ENCODE results near the gene CHCHD10. TPM values are rescaled to one million over a fixed set of nuclear protein-coding genes. Genes with fewer than 3 reads are reported as not detected.
A peak's percentile ranks its signal among the peaks of the same experiment; 100 is the strongest.

The CHCHD10 gene
- total and polyA plus RNA-seq, 11 donors = 374 to 2,069 (median 944) TPM

GRCh38 chr22:23769321-23769965 lies 1.7 kb upstream of the CHCHD10 start:
- intact Hi-C loops (cut with DNase I) = loop anchor here in 9 of 10 donors (1.0 to 10.0 kb wide), 8 partner anchors 21 to 225 kb away; no protein-coding TSS in a partner anchor
- DNase-seq (no peak), ATAC-seq (no peak)
- Histone ChIP-seq H3K4me1 (peaks cover 0 to 70% (median 47%) of the 10 kb centered on the region in 12 donors), H3K4me3 (no peak overlapping the region), H3K27ac (peak overlapping the region in 4 of 12 donors; percentile 90 to 95 (median 95)), H3K27me3 (peaks cover 0 to 3% (median 0%) of the 10 kb centered on the region in 9 donors), H3K36me3 (peaks cover 0 to 16% (median 0%) of the 10 kb centered on the region in 9 donors), H3K9me3 (no peaks in the 10 kb centered on the region)
- WGBS, 4 donors = 84 to 88% (median 85%) methylated on average over 6 of the region's 6 CpGs
- TF ChIP-seq, protein P1, sequence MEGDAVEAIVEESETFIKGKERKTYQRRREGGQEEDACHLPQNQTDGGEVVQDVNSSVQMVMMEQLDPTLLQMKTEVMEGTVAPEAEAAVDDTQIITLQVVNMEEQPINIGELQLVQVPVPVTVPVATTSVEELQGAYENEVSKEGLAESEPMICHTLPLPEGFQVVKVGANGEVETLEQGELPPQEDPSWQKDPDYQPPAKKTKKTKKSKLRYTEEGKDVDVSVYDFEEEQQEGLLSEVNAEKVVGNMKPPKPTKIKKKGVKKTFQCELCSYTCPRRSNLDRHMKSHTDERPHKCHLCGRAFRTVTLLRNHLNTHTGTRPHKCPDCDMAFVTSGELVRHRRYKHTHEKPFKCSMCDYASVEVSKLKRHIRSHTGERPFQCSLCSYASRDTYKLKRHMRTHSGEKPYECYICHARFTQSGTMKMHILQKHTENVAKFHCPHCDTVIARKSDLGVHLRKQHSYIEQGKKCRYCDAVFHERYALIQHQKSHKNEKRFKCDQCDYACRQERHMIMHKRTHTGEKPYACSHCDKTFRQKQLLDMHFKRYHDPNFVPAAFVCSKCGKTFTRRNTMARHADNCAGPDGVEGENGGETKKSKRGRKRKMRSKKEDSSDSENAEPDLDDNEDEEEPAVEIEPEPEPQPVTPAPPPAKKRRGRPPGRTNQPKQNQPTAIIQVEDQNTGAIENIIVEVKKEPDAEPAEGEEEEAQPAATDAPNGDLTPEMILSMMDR (IDR thresholded peaks at IDR 0.05) = no peak
- TF ChIP-seq POLR2A (IDR thresholded peaks at IDR 0.05) = no peak

- 7 to 20% (median 8%) methylated on average over 1 to 27 of the region's 27 CpGs for WGBS, 4 donors
- peak in 2 of 4 donors; percentile 2 to 12 for ATAC-seq
- DNase-seq = no peak
- intact Hi-C loops (cut with DNase I) = loop anchor here in 9 of 10 donors (5.0 to 10.0 kb wide), 4 partner anchors 80 to 222 kb away; no protein-coding TSS in a partner anchor
- Histone ChIP-seq H3K4me3 (peak overlapping the region; percentile 30 to 91 (median 66)), H3K27ac (peak overlapping the region; percentile 82 to 97 (median 90)), H3K4me1 (peaks cover 0 to 70% (median 45%) of the 10 kb centered on the region in 12 donors), H3K27me3 (no peaks in the 10 kb centered on the region), H3K36me3 (peaks cover 0 to 16% (median 0%) of the 10 kb centered on the region in 9 donors), H3K9me3 (no peaks in the 10 kb centered on the region)
- TF ChIP-seq, protein P1 (IDR thresholded peaks at IDR 0.05) = no peak
- no peak for TF ChIP-seq POLR2A (IDR thresholded peaks at IDR 0.05)
Observed at GRCh38 chr22:23767303-23767672, 484 bp downstream of the CHCHD10 start.

DNA sequence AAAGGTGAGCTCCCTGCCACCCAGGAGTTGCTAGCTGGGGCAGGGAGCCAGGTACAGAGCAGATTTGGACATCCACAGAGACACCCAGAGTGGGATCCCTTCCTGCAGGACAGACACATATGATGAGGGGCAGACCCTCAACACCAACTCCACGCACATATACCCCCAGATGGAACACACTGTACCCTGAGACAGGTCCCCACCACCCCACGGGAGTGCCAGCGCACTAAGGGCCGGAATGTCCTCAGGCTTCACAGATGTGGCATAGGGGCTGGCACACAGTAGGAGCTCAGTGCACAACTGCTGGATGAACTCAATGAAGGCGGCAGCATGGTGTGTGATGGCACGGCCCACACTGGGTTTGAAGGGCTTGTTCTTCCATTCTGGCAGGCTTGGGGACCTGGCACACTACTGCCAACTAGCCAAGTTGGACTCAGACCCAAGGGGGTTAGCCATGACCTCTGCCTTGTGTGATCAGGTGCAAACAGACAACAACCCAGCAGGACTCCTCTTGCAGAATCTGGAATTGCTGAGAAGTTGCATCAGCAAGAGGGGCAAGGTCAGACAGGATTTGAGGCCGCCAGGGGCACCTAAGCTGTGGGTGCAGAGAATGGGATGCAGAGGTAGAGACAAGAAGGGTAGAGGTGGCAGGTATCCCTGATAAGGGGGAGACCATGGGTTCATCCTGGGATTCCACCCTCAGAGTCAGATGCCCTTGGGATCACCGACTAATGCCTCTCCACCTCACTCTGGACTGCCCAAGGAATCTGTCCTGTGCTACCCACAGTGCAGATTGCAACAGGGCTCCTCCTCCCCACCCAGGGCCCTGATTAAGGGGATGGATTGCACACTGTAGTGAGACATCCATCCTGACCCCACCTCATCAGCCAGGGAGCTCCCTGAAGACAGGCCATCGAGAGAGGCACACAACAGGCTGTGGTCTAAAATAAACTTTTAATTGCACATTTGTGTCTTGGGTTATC lies 2.6 kb downstream of the CHCHD10 start:
- ATAC-seq (no peak), DNase-seq (no peak)
- H3K4me3 ChIP-seq = peak overlapping the region in 10 of 12 donors; percentile 45 to 91 (median 68)
- H3K36me3 ChIP-seq = peaks cover 0 to 16% (median 0%) of the 10 kb centered on the region in 9 donors
- peak overlapping the region in 7 of 12 donors; percentile 24 to 97 (median 90) for H3K27ac ChIP-seq
- intact Hi-C loops (cut with DNase I) = loop anchor here in 9 of 10 donors (5.0 to 10.0 kb wide), 4 partner anchors 82 to 220 kb away; no protein-coding TSS in a partner anchor
- WGBS, 4 donors = 69 to 77% (median 74%) methylated on average over 9 of the region's 9 CpGs
- H3K9me3 ChIP-seq = no peaks in the 10 kb centered on the region
- peaks cover 0 to 58% (median 36%) of the 10 kb centered on the region in 12 donors for H3K4me1 ChIP-seq
- TF ChIP-seq, protein P1 (IDR thresholded peaks at IDR 0.05) = no peak
- TF ChIP-seq POLR2A (IDR thresholded peaks at IDR 0.05) = no peak
- H3K27me3 ChIP-seq = no peaks in the 10 kb centered on the region

All from heart left ventricle (tissue), 16 donors.